Activated naive CD4-positive, alpha-beta T cell (primary cell): ENCODE measurements around the gene DCP1B.

Experiments
- DNase-seq, 4 experiments: peaks; one replicate each; lab custom pipeline; 2025; lab: John Stamatoyannopoulos, UW

Gene DCP1B

GRCh38 chr12:1935242-1935641 is 69.0 kb downstream of the DCP1B start:
- no peak for DNase-seq

- DNase-seq: no peak
These were observed 69.4 kb downstream of the DCP1B start for GRCh38 chr12:1934831-1935230.

- no peak for DNase-seq
These were observed 70.2 kb downstream of the DCP1B start for GRCh38 chr12:1934068-1934467.

- DNase-seq: no peak
These were observed 70.8 kb downstream of the DCP1B start for GRCh38 chr12:1933342-1934051.

- DNase-seq: no peak
These were observed 71.9 kb downstream of the DCP1B start for GRCh38 chr12:1932264-1932777.

- no peak for DNase-seq
These were observed 72.6 kb downstream of the DCP1B start for GRCh38 chr12:1931642-1932041.

GRCh38 chr12:1930803-1931597 is 73.3 kb downstream of the DCP1B start:
- no peak for DNase-seq

GRCh38 chr12:1929985-1930802 is 74.1 kb downstream of the DCP1B start:
- no peak for DNase-seq

GRCh38 chr12:1929241-1929984 is 74.8 kb downstream of the DCP1B start:
- DNase-seq: no peak

GRCh38 chr12:1928439-1929121 is 75.7 kb downstream of the DCP1B start:
- no peak for DNase-seq

- no peak for DNase-seq
These were observed 76.4 kb downstream of the DCP1B start for GRCh38 chr12:1927751-1928351.

- DNase-seq: no peak
These were observed 77.1 kb downstream of the DCP1B start for GRCh38 chr12:1927051-1927680.

- DNase-seq: no peak
These were observed 78.0 kb downstream of the DCP1B start for GRCh38 chr12:1926251-1926657.

GRCh38 chr12:1925684-1926006 is 78.6 kb downstream of the DCP1B start:
- no peak for DNase-seq

GRCh38 chr12:1924996-1925683 is 79.1 kb downstream of the DCP1B start:
- DNase-seq: no peak

GRCh38 chr12:1922985-1923384 is 81.3 kb downstream of the DCP1B start:
- DNase-seq: no peak

GRCh38 chr12:1922075-1922709 is 82.1 kb downstream of the DCP1B start:
- DNase-seq: no peak

- DNase-seq: no peak
These were observed 83.3 kb downstream of the DCP1B start for GRCh38 chr12:1920971-1921370.

- no peak for DNase-seq
These were observed 83.8 kb downstream of the DCP1B start for GRCh38 chr12:1920436-1920835.
